Aorta (tissue), 5 donors: ENCODE data around the gene SNRNP48. TPM values are rescaled to one million over a fixed set of nuclear protein-coding genes. Genes with fewer than 3 reads are reported as not detected.

ENCODE experiments used
- ATAC-seq: fragments of 200-7000 bp; cut with Tn5 transposase; one replicate; pipeline ENCODE4 v1.9.1; 2022; ENCODE audit warnings: moderate library complexity; ENCODE audit not compliant: low FRiP score
- DNase-seq, 2 donors: peaks; one replicate each; pipeline ENCODE4 v3.0.0-alpha.2; 2020
- H3K27ac ChIP-seq, 2 donors: one replicate each; pipeline ENCODE4 v1.5.1; 2013; ENCODE audit warnings: low read length in 2 of 2, mild to moderate bottlenecking in 2 of 2, moderate library complexity in 2 of 2, control low read depth in 1 of 2, inconsistent platforms in 1 of 2, low read depth in 1 of 2
- H3K27me3 ChIP-seq, 2 donors: one replicate each; pipeline ENCODE4 v1.6.1; 2013; ENCODE audit warnings: control low read depth in 1 of 2, low read length in 1 of 2, mild to moderate bottlenecking in 1 of 2, moderate library complexity in 1 of 2; ENCODE audit not compliant: insufficient read depth in 2 of 2, control insufficient read depth in 1 of 2
- H3K36me3 ChIP-seq, 2 donors: one replicate each; pipeline ENCODE4 v1.6.1; 2013; ENCODE audit warnings: control low read depth in 1 of 2, low read length in 1 of 2, mild to moderate bottlenecking in 1 of 2; ENCODE audit not compliant: insufficient read depth in 2 of 2, control insufficient read depth in 1 of 2
- H3K4me1 ChIP-seq, 2 donors: one replicate each; pipeline ENCODE4 v1.6.1; 2013; ENCODE audit warnings: low read length in 2 of 2, control low read depth in 1 of 2, mild to moderate bottlenecking in 1 of 2, moderate library complexity in 1 of 2; ENCODE audit not compliant: insufficient read depth in 2 of 2, control insufficient read depth in 1 of 2
- H3K4me3 ChIP-seq, 2 donors: one replicate each; pipeline ENCODE4 v1.5.1; 2013; ENCODE audit warnings: low read length in 2 of 2, control low read depth in 1 of 2, mild to moderate bottlenecking in 1 of 2
- H3K9me3 ChIP-seq: one replicate; pipeline ENCODE4 v1.6.1; 2013; ENCODE audit warnings: mild to moderate bottlenecking, low read length; ENCODE audit not compliant: control insufficient read depth
- WGBS, 2 donors: extraction: QIAGEN DNeasy Blood & Tissue Kit; methylation state at CpG; one replicate each; pipeline ENCODE4 v1.1.7; 2013; 5-methylcytosine and 5-hydroxymethylcytosine counted together
- intact Hi-C, 2 donors: fragments of 100-400 bp; cut with DNase I; formaldehyde crosslinking; loops; one replicate each; pipeline versions ENCODE4 v1.14.2 to v1.15.0; 2022
- long read RNA-seq, 2 donors: library from polyadenylated mRNA; unstranded; transcript quantifications; one replicate each; pipeline ENCODE4 v2.0.0, GENCODE V29; 2020 to 2021
- polyA plus RNA-seq, 2 donors: library from polyadenylated mRNA; stranded (reverse); fragments of 200-250 nt; gene quantifications; one replicate each; pipeline ENCODE4 v1.2.3, GENCODE V29; 2013
- total RNA-seq, 2 donors: library from RNA; stranded (reverse); fragmentation: NEBNext Ultra II Directional; extraction: Animal tissue kit (Norgen Biotek cat#: 25700); gene quantifications; one replicate each; pipeline ENCODE4 v1.2.1, GENCODE V29; 2021
- donor health status: healthy with polysubstance abuse.
- donor health status: Bipolar disorder and iron deficiency.
- donor health status: DM: no; HTN: no; CAD: no.
- donor health status: DM: no; HTN: no; CAD: no.
- donor health status: DM: yes; HTN: yes; CAD: no.

SNRNP48 gene, protein sequence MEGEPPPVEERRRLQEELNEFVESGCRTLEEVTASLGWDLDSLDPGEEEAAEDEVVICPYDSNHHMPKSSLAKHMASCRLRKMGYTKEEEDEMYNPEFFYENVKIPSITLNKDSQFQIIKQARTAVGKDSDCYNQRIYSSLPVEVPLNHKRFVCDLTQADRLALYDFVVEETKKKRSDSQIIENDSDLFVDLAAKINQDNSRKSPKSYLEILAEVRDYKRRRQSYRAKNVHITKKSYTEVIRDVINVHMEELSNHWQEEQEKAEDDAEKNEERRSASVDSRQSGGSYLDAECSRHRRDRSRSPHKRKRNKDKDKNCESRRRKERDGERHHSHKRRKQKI
- total RNA-seq = 10 to 100 TPM in 1 of 2 donors, 1 to 10 TPM in 1; 8.0 to 15.2 TPM
- polyA plus RNA-seq = 1 to 10 TPM; 7.0 to 8.7 TPM
- long read RNA-seq, donor 1, full-length matches to known transcripts = 2 of 9 reads
- long read RNA-seq, donor 1, partial matches to known transcripts = 5 of 9 reads
- long read RNA-seq, donor 1, other reads (novel, unspliced or antisense) = 2 of 9 reads
- long read RNA-seq, donor 2, partial matches to known transcripts = 3 of 4 reads
- long read RNA-seq, donor 2, other reads (novel, unspliced or antisense) = 1 of 4 reads

DNA sequence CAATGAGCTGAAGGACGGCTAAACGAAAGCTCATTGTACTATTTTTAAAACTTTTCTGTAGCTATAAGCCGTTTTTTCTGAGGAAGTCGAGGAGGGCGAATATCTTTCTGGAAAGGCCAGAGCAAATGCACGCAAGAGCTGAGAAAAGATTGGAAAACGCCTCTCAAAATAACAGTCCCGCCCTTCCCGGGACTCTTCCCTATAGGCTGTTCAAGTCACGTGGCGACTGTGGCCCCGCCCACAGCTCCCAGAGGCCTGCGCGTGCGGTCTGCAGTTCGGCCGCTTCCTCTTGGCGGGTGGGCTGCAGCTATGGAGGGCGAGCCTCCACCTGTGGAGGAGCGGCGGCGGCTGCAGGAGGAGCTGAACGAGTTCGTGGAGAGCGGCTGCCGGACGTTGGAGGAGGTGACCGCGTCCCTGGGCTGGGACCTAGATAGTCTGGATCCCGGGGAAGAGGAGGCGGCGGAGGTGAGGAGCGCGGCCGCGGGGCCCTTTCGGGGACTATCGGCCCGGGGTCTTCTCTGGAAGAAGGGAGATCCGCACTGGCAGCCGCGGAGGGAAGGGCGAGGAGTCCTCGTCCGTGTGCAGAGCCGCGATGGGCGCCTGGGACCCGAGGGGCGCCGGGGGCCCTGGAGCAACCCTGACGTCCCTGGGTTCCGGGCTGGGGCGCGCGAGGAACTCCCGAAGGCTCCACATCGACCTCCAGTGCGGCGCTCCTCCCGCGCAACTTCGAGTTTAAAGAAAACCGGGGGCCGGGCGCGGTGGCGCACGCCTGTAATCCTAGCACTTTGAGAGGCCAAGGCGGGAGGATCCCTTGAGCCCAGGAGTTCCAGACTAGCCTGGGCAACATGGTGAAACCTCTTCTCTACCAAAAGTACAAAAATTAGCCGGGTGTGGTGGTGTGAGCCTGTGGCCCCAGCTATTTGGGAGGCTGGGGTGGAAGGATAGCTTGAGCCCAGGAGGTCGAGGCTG lies at the start of gene SNRNP48:
Gene SNRNP48 (plus strand): TSS at position 250 of the 969 bp plus-strand sequence. CDS start 60 bp downstream, at position 310.
- H3K36me3 ChIP-seq = no peaks in the 10 kb centered on the region
- ATAC-seq (peak; percentile 99), DNase-seq (peak; percentile 97 to 98)
- intact Hi-C loops = loop anchor here (5.0 to 10.0 kb wide), 2 partner anchors 278 to 285 kb away; partner anchors contain the start of gene SSR1 (in 1 of the 2)
- H3K27ac ChIP-seq = peak within 1 kb of the TSS in 1 of 2 donors; percentile 17
- H3K27me3 ChIP-seq = no peaks in the 10 kb centered on the region
- H3K9me3 ChIP-seq = no peaks in the 10 kb centered on the region
- WGBS, 2 donors = 1% methylated on average over 57 to 72 of the region's 72 CpGs
- H3K4me3 ChIP-seq = peak within 1 kb of the TSS; percentile 77 to 83
- H3K4me1 ChIP-seq = no peaks in the 10 kb centered on the region

DNA sequence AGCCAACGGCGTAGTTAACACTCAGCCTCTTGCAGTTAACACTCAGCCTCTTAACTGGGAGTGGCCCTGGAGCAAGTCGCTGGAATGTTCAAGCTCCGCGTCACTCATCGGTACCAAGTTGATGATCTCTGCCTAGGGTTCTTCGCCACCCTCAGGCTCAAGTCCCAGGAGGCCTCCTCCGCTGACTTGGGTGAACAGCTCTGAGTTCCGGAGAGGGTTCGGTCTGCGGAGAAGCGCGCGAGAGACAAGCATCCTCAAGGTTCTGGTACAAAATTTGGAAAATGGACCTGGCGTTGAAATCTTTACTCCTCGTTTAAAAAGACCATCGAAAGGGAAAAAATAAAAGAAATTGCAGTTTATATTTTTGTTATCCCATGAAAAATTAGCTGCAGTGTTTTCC lies 49.4 kb upstream of the SNRNP48 start:
- H3K36me3 ChIP-seq = no peaks in the 10 kb centered on the region
- DNase-seq = no peak
- H3K4me3 ChIP-seq = no peak overlapping the region
- WGBS, 2 donors = 18 to 23% methylated on average over 17 of the region's 17 CpGs
- no peaks in the 10 kb centered on the region for H3K9me3 ChIP-seq
- ATAC-seq = no peak
- no peak overlapping the region for H3K27ac ChIP-seq
- H3K27me3 ChIP-seq = peaks cover 0 to 3% of the 10 kb centered on the region in 2 donors
- H3K4me1 ChIP-seq = no peaks in the 10 kb centered on the region
- intact Hi-C loops = no loop called here

DNA sequence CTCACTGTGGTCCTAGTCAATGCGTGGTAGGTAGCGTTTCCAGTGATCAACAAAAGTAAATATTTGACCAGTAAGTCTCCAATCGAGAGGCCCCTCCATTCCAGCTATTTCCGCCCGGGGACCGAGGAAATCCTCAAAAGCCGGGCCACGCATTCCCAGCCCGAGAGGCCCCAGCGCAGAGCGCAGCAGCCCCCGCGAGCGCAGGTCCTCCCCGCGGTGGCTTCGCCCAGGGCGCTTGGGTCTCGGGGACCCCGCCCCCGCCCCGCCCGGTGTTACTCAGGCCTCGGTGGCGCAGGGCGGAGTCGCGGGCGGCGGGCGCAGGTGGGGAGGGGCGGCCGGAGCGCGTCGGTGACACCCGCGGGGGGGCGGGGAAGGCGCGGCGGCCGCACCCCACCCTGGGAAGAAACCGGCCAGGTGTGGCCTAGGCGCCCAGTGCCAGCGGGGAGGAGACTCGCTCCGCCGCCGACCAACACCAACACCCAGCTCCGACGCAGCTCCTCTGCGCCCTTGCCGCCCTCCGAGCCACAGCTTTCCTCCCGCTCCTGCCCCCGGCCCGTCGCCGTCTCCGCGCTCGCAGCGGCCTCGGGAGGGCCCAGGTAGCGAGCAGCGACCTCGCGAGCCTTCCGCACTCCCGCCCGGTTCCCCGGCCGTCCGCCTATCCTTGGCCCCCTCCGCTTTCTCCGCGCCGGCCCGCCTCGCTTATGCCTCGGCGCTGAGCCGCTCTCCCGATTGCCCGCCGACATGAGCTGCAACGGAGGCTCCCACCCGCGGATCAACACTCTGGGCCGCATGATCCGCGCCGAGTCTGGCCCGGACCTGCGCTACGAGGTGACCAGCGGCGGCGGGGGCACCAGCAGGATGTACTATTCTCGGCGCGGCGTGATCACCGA lies 48.6 kb upstream of the SNRNP48 start, which contains the start of gene DSP:
Gene DSP (plus strand): TSS at position 497 of the 890 bp plus-strand sequence. CDS start 245 bp downstream, at position 742.
- whole genome bisulfite sequencing, 2 donors = 1 to 2% methylated on average over 69 to 105 of the region's 105 CpGs
- H3K4me1 ChIP-seq = no peaks in the 10 kb centered on the region
- ATAC-seq = peak; percentile 66
- peak within 1 kb of the TSS; percentile 21 to 46 for H3K4me3 ChIP-seq
- H3K27ac ChIP-seq = no peak within 1 kb of the TSS
- peak in 1 of 2 donors; percentile 75 for DNase-seq
- intact Hi-C loops = no loop called here
- no peaks in the 10 kb centered on the region for H3K36me3 ChIP-seq
- peaks cover 0 to 2% of the 10 kb centered on the region in 2 donors for H3K27me3 ChIP-seq
- H3K9me3 ChIP-seq = no peaks in the 10 kb centered on the region

DNA sequence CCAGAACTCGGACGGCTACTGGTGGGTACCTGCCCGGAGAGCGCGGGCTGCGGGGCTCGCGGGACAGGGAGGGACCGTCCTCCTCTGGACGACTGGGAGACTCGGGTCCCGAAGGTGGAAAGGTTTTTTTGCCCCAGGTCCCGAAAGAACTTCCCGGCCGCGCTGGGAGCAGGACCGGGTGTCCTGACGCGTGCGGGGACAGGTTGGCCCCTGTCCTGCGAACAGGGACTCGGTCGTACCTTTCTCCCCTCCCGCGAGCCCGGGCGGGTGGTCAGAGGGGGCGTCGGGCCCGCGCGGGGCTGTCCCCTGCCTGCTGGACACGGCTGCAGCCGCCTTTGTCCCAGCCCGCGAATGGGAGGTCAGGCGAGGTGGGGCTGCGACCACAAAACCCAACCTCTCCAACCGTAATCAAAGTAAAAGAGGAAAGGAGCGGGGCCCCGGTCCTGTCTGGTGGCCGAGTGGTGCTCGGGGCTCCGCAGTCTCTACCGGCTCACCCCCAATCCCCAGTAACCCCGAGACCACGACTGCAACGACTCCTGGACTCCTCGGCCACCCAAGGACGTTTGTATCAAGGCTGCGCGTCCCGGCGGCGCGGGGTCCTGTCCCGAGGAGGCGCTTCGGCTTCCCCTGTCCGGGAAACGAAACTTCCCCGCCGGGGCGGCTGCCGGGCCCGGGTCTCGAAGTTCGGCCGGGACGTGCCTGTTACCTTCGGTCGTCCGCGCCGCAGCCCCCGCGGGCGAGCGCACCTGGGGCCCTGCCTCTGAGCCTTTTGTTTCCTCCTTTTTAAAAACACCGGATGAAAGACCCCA lies 47.7 kb upstream of the SNRNP48 start:
- intact Hi-C loops = no loop called here
- Histone ChIP-seq H3K36me3 (no peaks in the 10 kb centered on the region), H3K4me1 (no peaks in the 10 kb centered on the region), H3K4me3 (peak overlapping the region; percentile 8 to 46), H3K27ac (no peak overlapping the region), H3K27me3 (no peaks in the 10 kb centered on the region), H3K9me3 (no peaks in the 10 kb centered on the region)
- peak in 1 of 2 donors; percentile 80 for DNase-seq
- WGBS, 2 donors = 1% methylated on average over 68 to 80 of the region's 80 CpGs
- peak; percentile 54 for ATAC-seq

DNA sequence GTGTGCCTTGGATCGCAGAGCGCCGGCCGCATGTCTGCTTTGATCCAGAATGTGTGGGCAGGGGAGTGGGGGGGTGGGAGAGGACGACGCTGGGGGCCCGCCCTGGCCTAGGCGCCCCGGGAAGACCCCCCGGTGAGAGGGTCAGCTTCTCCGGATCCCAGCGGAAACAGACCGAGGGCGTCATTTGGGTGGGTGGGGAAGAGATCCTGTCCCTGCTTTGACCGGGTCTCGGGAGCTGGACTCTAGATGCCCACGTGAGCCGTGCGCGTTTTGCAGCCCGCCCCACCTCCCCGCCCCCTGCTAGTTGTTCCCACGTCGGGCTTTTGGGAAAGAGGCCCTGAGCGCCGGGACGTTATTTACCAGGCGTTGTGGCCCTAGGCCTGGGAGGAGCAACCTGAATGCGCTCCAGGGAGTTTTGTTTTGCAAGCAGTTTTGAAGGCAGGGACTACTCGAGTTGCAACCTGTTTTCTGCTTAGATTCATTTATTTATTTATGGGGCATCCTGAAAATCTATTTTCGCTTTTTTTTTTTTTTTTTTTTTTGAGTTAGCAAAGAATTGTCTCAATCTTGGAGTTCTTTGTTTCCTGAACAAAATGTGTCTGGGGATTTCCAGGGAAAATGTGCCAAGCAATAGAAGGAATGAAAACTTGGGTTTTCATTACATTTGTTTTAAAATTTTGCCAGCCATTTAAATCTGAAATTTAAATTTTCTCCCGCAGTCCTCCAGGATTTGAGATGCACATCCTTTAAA lies 46.9 kb upstream of the SNRNP48 start:
- no peaks in the 10 kb centered on the region for H3K4me1 ChIP-seq
- intact Hi-C loops = no loop called here
- 9 to 13% methylated on average over 30 to 32 of the region's 32 CpGs for WGBS, 2 donors
- DNase-seq = no peak
- H3K27me3 ChIP-seq = no peaks in the 10 kb centered on the region
- H3K27ac ChIP-seq = no peak overlapping the region
- no peaks in the 10 kb centered on the region for H3K9me3 ChIP-seq
- ATAC-seq = peak; percentile 67
- peak overlapping the region in 1 of 2 donors; percentile 46 for H3K4me3 ChIP-seq
- H3K36me3 ChIP-seq = no peaks in the 10 kb centered on the region

DNA sequence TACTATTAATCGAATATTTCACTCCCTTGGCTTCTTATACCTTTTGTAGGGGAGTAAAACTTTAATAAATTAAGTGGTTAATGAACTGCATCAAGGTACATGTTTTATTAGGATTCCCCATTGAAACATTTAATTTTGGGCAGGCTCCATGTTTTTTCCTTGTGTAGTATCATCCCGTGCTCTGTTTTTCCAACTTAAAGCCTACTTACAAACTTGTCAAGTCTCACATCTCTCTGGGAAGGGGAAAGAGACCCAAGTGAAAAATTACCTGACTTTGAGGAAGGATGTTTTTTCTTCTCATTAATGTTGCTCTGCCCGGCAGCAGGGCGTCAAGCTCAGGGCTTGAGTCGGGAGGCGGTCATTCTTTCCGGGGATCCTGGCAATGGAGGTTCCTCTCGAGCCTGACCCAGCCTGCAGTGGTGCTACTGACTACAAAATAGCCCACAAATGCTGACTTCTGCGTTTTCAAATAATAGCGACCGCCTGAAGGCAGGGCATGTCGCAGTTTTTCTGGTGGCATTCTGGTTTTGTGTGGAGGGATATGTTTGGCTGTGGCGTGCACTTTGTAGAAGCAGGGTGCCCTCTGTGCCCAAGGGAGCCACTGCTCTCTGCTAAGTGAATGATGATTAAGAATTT lies 46.1 kb upstream of the SNRNP48 start:
- H3K27me3 ChIP-seq = no peaks in the 10 kb centered on the region
- H3K27ac ChIP-seq = no peak overlapping the region
- DNase-seq = no peak
- H3K4me1 ChIP-seq = no peaks in the 10 kb centered on the region
- H3K4me3 ChIP-seq = no peak overlapping the region
- H3K36me3 ChIP-seq = no peaks in the 10 kb centered on the region
- 66 to 78% methylated on average over 13 of the region's 13 CpGs for WGBS, 2 donors
- no peak for ATAC-seq
- no peaks in the 10 kb centered on the region for H3K9me3 ChIP-seq
- intact Hi-C loops = no loop called here
